ENCODE measurements around the gene ROR1. TPM values are rescaled to one million over a fixed set of nuclear protein-coding genes. Genes with fewer than 3 reads are reported as not detected.

ROR1 gene
- total RNA-seq, 1 experiment from 2014 or later: 56.3 TPM

DNA sequence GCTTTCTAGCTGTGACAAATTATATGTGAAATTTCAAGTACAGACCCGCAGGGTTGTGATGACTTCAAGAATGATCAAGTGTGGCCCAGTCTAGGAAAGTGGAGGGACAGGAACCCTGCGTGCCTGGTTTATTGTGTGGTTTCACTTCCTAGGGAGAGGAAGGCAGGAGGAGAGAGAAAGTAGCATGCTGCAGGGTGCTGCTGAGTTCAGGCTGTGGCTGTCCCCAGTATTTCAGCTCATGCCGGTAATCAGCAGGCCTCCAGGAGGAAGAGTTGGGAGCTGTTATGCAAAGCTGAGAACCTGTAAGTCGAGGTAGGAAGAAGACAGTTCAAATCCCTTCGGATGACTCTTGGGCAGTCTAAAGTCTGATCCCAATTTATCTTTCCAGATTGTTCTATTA is 140.4 kb downstream of the ROR1 start:
- Mint-ChIP-seq H3K4me1 (peaks cover 93% of the 10 kb centered on the region), H3K4me3 (no peak overlapping the region), H3K27ac (peak overlapping the region; percentile 69), H3K9me3 (no peaks in the 10 kb centered on the region), H3K27me3 (ENCODE audit: low read depth) (no peaks in the 10 kb centered on the region), H3K36me3 (no peaks in the 10 kb centered on the region)
- ChIA-PET POLR2A (interaction anchor here (1.3 kb wide), 1 partner anchor 139 kb away, joined by 3 read pairs; no protein-coding TSS in a partner anchor), CTCF (interaction anchor here (0.7 to 4.9 kb wide), 26 partner anchors 8 to 297 kb away, joined by 3 to 61 read pairs (median 4); partner anchors contain the start of gene ROR1)
- no peak for TF ChIP-seq AFF4 (CRISPR knock-in tag; IDR thresholded peaks at IDR 0.05; ENCODE audit: borderline replicate concordance)
- TF ChIP-seq, protein P1, sequence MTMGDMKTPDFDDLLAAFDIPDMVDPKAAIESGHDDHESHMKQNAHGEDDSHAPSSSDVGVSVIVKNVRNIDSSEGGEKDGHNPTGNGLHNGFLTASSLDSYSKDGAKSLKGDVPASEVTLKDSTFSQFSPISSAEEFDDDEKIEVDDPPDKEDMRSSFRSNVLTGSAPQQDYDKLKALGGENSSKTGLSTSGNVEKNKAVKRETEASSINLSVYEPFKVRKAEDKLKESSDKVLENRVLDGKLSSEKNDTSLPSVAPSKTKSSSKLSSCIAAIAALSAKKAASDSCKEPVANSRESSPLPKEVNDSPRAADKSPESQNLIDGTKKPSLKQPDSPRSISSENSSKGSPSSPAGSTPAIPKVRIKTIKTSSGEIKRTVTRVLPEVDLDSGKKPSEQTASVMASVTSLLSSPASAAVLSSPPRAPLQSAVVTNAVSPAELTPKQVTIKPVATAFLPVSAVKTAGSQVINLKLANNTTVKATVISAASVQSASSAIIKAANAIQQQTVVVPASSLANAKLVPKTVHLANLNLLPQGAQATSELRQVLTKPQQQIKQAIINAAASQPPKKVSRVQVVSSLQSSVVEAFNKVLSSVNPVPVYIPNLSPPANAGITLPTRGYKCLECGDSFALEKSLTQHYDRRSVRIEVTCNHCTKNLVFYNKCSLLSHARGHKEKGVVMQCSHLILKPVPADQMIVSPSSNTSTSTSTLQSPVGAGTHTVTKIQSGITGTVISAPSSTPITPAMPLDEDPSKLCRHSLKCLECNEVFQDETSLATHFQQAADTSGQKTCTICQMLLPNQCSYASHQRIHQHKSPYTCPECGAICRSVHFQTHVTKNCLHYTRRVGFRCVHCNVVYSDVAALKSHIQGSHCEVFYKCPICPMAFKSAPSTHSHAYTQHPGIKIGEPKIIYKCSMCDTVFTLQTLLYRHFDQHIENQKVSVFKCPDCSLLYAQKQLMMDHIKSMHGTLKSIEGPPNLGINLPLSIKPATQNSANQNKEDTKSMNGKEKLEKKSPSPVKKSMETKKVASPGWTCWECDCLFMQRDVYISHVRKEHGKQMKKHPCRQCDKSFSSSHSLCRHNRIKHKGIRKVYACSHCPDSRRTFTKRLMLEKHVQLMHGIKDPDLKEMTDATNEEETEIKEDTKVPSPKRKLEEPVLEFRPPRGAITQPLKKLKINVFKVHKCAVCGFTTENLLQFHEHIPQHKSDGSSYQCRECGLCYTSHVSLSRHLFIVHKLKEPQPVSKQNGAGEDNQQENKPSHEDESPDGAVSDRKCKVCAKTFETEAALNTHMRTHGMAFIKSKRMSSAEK (CRISPR knock-in tag; IDR thresholded peaks at IDR 0.05; ENCODE audit: borderline replicate concordance): no peak
- TF ChIP-seq ZNF396 (CRISPR knock-in tag; IDR thresholded peaks at IDR 0.05; ENCODE audit: borderline replicate concordance): no peak
- TF ChIP-seq ATF1 (CRISPR knock-in tag; IDR thresholded peaks at IDR 0.05): no peak
- no peak for TF ChIP-seq ZNF219 (CRISPR knock-in tag; IDR thresholded peaks at IDR 0.05; ENCODE audit: borderline replicate concordance)
- TF ChIP-seq E2F4 (CRISPR knock-in tag; IDR thresholded peaks at IDR 0.05; ENCODE audit: borderline replicate concordance, low read depth): no peak
- peak; percentile 25 for ATAC-seq
- DNase-seq (ENCODE audit: low spot score): no peak

DNA sequence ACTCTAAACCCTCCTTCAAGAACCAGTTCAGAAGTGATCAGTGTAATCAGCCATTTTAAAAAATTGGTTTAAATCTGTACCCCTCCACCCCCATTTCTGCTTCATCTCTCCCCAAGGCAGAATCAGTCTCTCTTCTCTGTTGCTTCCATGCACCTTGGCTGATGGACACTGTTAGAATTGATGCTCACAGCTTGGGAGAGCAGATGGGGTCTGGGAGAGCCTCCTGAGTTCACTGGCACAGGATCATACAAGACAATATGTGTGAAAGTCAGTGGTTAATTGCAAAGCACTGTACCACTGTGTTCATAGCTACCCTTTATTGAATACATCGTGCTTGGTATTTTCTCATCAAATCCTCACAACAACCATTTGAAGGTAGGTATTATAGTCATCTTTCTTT is 140.9 kb downstream of the ROR1 start:
- no peak for ATAC-seq
- no peaks in the 10 kb centered on the region for H3K36me3 Mint-ChIP-seq
- H3K9me3 Mint-ChIP-seq: no peaks in the 10 kb centered on the region
- no peak overlapping the region for H3K4me3 Mint-ChIP-seq
- H3K27me3 Mint-ChIP-seq (ENCODE audit: low read depth): no peaks in the 10 kb centered on the region
- TF ChIP-seq SMAD4 (CRISPR knock-in tag; IDR thresholded peaks at IDR 0.05) (no peak), ZNF219 (CRISPR knock-in tag; IDR thresholded peaks at IDR 0.05; ENCODE audit: borderline replicate concordance) (no peak), NFYB (CRISPR knock-in tag; conservative IDR thresholded peaks at IDR 0.05; ENCODE audit: low read depth) (no peak), ELF4 (CRISPR knock-in tag; IDR thresholded peaks at IDR 0.05; ENCODE audit: low read depth) (no peak), NFE2L1 (CRISPR knock-in tag; IDR thresholded peaks at IDR 0.05) (no peak)
- TF ChIP-seq, protein P2, sequence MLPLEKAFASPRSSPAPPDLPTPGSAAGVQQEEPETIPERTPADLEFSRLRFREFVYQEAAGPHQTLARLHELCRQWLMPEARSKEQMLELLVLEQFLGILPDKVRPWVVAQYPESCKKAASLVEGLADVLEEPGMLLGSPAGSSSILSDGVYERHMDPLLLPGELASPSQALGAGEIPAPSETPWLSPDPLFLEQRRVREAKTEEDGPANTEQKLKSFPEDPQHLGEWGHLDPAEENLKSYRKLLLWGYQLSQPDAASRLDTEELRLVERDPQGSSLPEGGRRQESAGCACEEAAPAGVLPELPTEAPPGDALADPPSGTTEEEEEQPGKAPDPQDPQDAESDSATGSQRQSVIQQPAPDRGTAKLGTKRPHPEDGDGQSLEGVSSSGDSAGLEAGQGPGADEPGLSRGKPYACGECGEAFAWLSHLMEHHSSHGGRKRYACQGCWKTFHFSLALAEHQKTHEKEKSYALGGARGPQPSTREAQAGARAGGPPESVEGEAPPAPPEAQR (CRISPR knock-in tag; IDR thresholded peaks at IDR 0.05): no peak
- peak overlapping the region; percentile 69 for H3K27ac Mint-ChIP-seq
- CTCF ChIA-PET: interaction anchor here (0.6 to 4.9 kb wide), 32 partner anchors 9 to 298 kb away, joined by 3 to 61 read pairs (median 4); partner anchors contain the start of gene ROR1
- peaks cover 92% of the 10 kb centered on the region for H3K4me1 Mint-ChIP-seq
- POLR2A ChIA-PET: interaction anchor here (0.7 to 1.3 kb wide), 2 partner anchors 139 to 223 kb away, joined by 3 read pairs; no protein-coding TSS in a partner anchor
- DNase-seq (ENCODE audit: low spot score): no peak
